Thymus (tissue), 11 donors: ENCODE measurements around the gene INF2. TPM values are rescaled to one million over a fixed set of nuclear protein-coding genes. Genes with fewer than 3 reads are reported as not detected.

Experiments used
- DNase-seq, 9 donors: peaks; one replicate each; pipeline ENCODE4 v3.0.0-alpha.2; 2013; ENCODE audit warnings: low spot score in 9 of 9, low read depth in 6 of 9, missing footprints in 1 of 9
- H3K27ac ChIP-seq, 2 donors: one replicate each; pipeline ENCODE4 v1.5.1; 2013; ENCODE audit warnings: control low read depth in 1 of 2, low read depth in 1 of 2, low read length in 1 of 2, mild to moderate bottlenecking in 1 of 2, moderate library complexity in 1 of 2
- H3K27me3 ChIP-seq, 2 donors: one replicate each; pipeline ENCODE4 v1.5.1; 2013; ENCODE audit warnings: low read length in 1 of 2; ENCODE audit not compliant: control insufficient read depth in 2 of 2, insufficient read depth in 1 of 2
- H3K36me3 ChIP-seq, 2 donors: one replicate each; pipeline ENCODE4 v1.5.1; 2013; ENCODE audit warnings: low read length in 1 of 2, mild to moderate bottlenecking in 1 of 2, moderate library complexity in 1 of 2; ENCODE audit not compliant: control insufficient read depth in 2 of 2, insufficient read depth in 2 of 2
- H3K4me1 ChIP-seq, 2 donors: one replicate each; pipeline ENCODE4 v1.5.1; 2013; ENCODE audit warnings: low read length in 2 of 2; ENCODE audit not compliant: control insufficient read depth in 2 of 2, insufficient read depth in 2 of 2
- H3K4me3 ChIP-seq, 2 donors: one replicate each; pipeline ENCODE4 v1.5.1; 2013; ENCODE audit warnings: low read length in 2 of 2, control low read depth in 1 of 2, mild to moderate bottlenecking in 1 of 2
- H3K9me3 ChIP-seq, 2 donors: one replicate each; pipeline ENCODE4 v1.5.1; 2013; ENCODE audit warnings: low read length in 1 of 2, mild to moderate bottlenecking in 1 of 2; ENCODE audit not compliant: control insufficient read depth in 2 of 2, insufficient read depth in 1 of 2
- WGBS: extraction: QIAGEN DNeasy Blood & Tissue Kit; methylation state at CpG from one replicate; pipeline ENCODE4 v1.1.7; 2013; 5-methylcytosine and 5-hydroxymethylcytosine counted together
- polyA plus RNA-seq: library from polyadenylated mRNA; stranded (reverse); fragments of 200-250 nt; gene quantifications from one replicate; pipeline ENCODE4 v1.2.3, GENCODE V29; 2013
- total RNA-seq: library from RNA; stranded (reverse); fragments of 120-200 nt; gene quantifications from one replicate; pipeline ENCODE4 v1.2.4, GENCODE V29; 2013
- donor health status: healthy.

INF2 gene
- total and polyA plus RNA-seq, 2 donors, result 8.7 to 57.9 TPM

- 81% methylated on average over 4 of the region's 4 CpGs for WGBS
- H3K9me3 ChIP-seq, result no peaks in the 10 kb centered on the region
- peaks cover 0 to 8% of the 10 kb centered on the region in 2 donors for H3K27me3 ChIP-seq
- no peak for DNase-seq
- H3K27ac ChIP-seq, result no peak overlapping the region
- H3K4me1 ChIP-seq, result peaks cover 19 to 51% of the 10 kb centered on the region in 2 donors
- H3K4me3 ChIP-seq, result no peak overlapping the region
- H3K36me3 ChIP-seq, result no peaks in the 10 kb centered on the region
These were observed 4.0 kb upstream of the INF2 start for GRCh38 chr14:104685216-104685997.

- H3K9me3 ChIP-seq, result no peaks in the 10 kb centered on the region
- no peak overlapping the region for H3K4me3 ChIP-seq
- no peaks in the 10 kb centered on the region for H3K36me3 ChIP-seq
- no peak for DNase-seq
- 98% methylated on average over 2 of the region's 2 CpGs for WGBS
- H3K27ac ChIP-seq, result peak overlapping the region in 1 of 2 donors; percentile 68
- H3K4me1 ChIP-seq, result peaks cover 26 to 53% of the 10 kb centered on the region in 2 donors
- H3K27me3 ChIP-seq, result peaks cover 0 to 8% of the 10 kb centered on the region in 2 donors
These were observed 3.3 kb upstream of the INF2 start for GRCh38 chr14:104685998-104686610.

GRCh38 chr14:104686624-104687517 lies 2.5 kb upstream of the INF2 start:
- peak in 1 of 9 donors; percentile 52 for DNase-seq
- Histone ChIP-seq H3K4me1 (peaks cover 30 to 53% of the 10 kb centered on the region in 2 donors), H3K9me3 (no peaks in the 10 kb centered on the region), H3K27me3 (peaks cover 0 to 8% of the 10 kb centered on the region in 2 donors), H3K4me3 (no peak overlapping the region), H3K36me3 (no peaks in the 10 kb centered on the region), H3K27ac (peak overlapping the region in 1 of 2 donors; percentile 68)
- WGBS, result 61% methylated on average over 20 of the region's 20 CpGs

GRCh38 chr14:104687601-104688504 lies 1.6 kb upstream of the INF2 start:
- H3K4me1 ChIP-seq, result peaks cover 30 to 51% of the 10 kb centered on the region in 2 donors
- WGBS, result 87% methylated on average over 31 of the region's 31 CpGs

DNA sequence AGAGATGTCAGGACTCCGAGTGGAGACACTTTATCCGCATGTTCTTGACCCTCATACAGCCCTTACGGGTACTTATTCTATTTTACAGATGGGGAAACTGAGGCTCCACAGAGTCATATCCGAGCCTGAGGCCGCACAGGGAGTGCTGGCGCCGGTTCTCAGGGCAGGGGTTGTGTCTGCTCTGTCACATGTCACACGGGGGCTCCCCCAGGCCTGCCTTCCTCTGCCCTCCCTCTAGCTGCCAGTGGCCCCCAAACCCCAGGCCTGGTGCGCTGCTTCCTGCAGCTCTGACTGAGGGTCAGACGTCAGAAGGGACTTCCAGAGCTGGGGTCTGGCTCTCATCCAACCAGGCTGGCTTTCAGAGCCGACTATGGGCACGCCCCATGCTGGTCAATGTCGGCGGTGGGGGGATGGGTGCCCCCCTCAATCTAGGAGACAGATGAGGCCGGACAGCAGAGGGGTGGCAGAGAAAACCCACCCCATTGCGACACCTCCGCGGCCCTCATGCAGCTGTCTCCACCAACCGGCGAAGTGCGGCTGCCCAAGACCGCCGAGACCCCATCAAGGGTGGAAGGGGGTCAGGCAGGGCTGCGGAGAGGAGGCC lies 811 bp upstream of the INF2 start:
- Histone ChIP-seq H3K27ac (peak overlapping the region in 1 of 2 donors; percentile 8), H3K4me3 (no peak overlapping the region), H3K27me3 (peaks cover 0 to 8% of the 10 kb centered on the region in 2 donors), H3K36me3 (no peaks in the 10 kb centered on the region), H3K4me1 (peaks cover 30 to 53% of the 10 kb centered on the region in 2 donors), H3K9me3 (no peaks in the 10 kb centered on the region)
- WGBS, result 78% methylated on average over 24 of the region's 24 CpGs
- DNase-seq, result no peak

More at GRCh38 chr14:104687601-104688504, 1.6 kb upstream of the INF2 start:
- DNase-seq, result no peak
- Histone ChIP-seq H3K36me3 (no peaks in the 10 kb centered on the region), H3K27ac (peak overlapping the region in 1 of 2 donors; percentile 21), H3K27me3 (peaks cover 0 to 8% of the 10 kb centered on the region in 2 donors), H3K4me3 (no peak overlapping the region), H3K9me3 (no peaks in the 10 kb centered on the region)

DNA sequence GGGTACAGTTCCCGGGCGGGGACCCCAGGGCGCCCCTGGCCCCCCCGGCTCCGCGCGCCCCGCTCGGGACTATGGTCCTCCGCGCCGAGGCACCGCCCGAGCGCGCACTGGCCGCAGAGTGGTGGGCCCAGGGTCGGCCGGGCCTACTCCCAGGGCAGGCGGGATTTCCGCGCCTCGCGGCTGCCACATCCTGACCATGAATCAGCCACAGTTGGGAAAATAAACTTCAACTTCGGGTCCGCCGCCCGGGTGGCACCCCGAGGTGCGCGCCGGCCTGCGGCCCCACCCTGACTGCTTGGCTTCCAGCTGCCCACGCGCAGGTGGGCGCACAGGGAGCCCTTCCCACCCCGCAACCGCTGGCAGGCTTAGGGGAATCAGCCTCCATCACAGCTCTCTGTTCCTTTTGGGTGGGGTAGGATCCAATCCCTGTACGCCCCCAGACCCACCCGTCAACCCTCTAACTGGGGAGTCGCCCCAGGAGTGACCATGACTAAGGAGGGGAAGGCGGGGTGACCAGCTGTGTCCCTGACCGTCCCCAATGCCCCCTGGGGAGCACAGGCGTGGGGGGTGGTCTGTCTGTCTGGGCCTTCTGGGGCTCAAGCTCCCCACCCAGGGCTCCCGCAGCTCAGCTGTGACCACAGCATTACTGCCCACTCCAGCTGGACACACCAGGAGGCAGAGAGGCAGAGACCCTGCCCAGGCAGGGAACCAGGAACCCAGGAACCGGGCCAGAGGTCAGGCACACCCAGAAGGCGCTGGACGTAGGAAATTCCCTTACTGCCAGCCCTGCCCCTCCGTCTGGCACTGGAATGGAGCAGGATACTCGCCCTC lies 678 bp downstream of the INF2 start:
- peak overlapping the region; percentile 51 to 71 for H3K4me3 ChIP-seq

GRCh38 chr14:104690861-104691455 lies 1.5 kb downstream of the INF2 start:
- Histone ChIP-seq H3K27me3 (peaks cover 0 to 8% of the 10 kb centered on the region in 2 donors), H3K36me3 (no peaks in the 10 kb centered on the region), H3K4me1 (peaks cover 44 to 72% of the 10 kb centered on the region in 2 donors), H3K4me3 (peak overlapping the region in 1 of 2 donors; percentile 51), H3K9me3 (no peaks in the 10 kb centered on the region), H3K27ac (peak overlapping the region in 1 of 2 donors; percentile 8)
- WGBS, result 87% methylated on average over 16 of the region's 16 CpGs
- no peak for DNase-seq

More for the DNA sequence above, 678 bp downstream of the INF2 start:
- DNase-seq, result no peak
- Histone ChIP-seq H3K36me3 (no peaks in the 10 kb centered on the region), H3K27ac (no peak overlapping the region), H3K27me3 (peaks cover 0 to 8% of the 10 kb centered on the region in 2 donors), H3K4me1 (peaks cover 37 to 66% of the 10 kb centered on the region in 2 donors), H3K9me3 (no peaks in the 10 kb centered on the region)
- WGBS, result 15% methylated on average over 50 of the region's 50 CpGs
